IPS-15b (cell line): ENCODE measurements around the gene PRICKLE4.

Experiments
- H3K27me3 ChIP-seq: one replicate; pipeline ENCODE4 v1.6.1; 2013; ENCODE audit warnings: low read length; ENCODE audit not compliant: control insufficient read depth, insufficient read depth
- H3K36me3 ChIP-seq: one replicate; pipeline ENCODE4 v1.6.1; 2013; ENCODE audit warnings: low read length; ENCODE audit not compliant: control insufficient read depth, insufficient read depth
- H3K4me1 ChIP-seq: one replicate; pipeline ENCODE4 v1.6.1; 2013; ENCODE audit warnings: mild to moderate bottlenecking, low read length; ENCODE audit not compliant: control insufficient read depth, insufficient read depth
- H3K4me3 ChIP-seq: one replicate; pipeline ENCODE4 v1.5.1; 2013; ENCODE audit warnings: low read depth, low read length
- H3K9ac ChIP-seq: one replicate; pipeline ENCODE4 v1.6.1; 2013; ENCODE audit warnings: low read depth, mild to moderate bottlenecking, low read length
- H3K9me3 ChIP-seq: one replicate; pipeline ENCODE4 v1.6.1; 2013; ENCODE audit warnings: mild to moderate bottlenecking, low read length; ENCODE audit not compliant: control insufficient read depth, insufficient read depth

PRICKLE4 gene

DNA sequence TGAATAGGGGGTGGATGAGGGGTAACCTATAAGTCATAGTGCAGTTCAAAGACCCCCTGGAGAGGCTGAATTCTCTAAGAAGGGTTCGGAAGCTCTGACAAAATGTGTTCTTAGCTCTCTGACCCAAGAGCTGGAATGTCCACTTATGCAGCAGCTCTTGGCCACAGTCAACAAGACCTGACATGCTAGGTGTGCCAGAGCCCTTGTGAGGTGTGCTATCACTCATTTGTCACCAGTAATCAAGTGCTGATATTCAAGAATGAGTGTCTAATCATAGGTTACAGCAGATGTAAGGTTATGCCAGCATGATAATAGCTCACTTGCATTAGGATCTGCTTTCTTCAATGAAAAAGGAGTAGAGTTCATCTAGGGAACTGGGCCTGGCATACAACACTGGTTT lies 35.0 kb downstream of the PRICKLE4 start:
- Histone ChIP-seq H3K27me3 (no peaks in the 10 kb centered on the region), H3K9me3 (no peaks in the 10 kb centered on the region), H3K4me3 (no peak overlapping the region), H3K9ac (no peak overlapping the region), H3K36me3 (no peaks in the 10 kb centered on the region), H3K4me1 (no peaks in the 10 kb centered on the region)

DNA sequence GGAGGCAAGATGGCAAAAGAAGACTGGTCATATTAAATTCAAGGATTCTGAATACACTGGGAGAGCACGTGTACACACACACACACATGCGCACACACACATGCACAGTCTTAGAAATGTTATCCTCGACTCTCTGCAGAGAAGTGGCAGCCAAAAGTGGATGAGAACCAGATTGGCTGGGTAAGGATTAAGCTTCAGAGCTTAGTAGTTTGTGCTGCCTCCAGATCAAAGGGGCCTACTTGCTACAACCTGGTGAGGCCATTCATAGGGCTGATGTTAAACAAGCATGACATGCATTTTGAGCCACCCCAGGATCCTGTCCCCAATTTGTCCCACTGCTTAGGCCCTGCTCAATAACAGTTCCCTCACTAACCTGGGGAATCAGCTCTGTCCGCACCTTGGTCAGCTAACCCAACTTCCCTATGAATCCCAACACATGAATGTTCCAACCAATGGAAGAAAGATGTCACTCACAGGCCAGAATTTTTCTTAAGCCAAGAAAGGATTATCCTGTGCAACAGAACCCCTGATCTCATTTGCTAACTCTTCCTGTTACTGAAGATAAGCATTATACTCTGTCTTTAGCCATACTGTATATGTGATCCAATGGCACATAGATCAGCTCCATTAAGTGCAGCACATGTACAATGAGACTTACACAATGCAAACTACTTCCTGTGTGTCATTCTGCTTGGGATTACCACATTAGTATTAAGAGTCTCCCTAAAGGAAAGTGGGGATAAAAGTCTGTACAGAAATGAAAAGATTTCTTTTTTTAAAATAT lies 37.9 kb downstream of the PRICKLE4 start:
- Histone ChIP-seq H3K4me3 (no peak overlapping the region), H3K4me1 (no peaks in the 10 kb centered on the region), H3K27me3 (no peaks in the 10 kb centered on the region), H3K36me3 (no peaks in the 10 kb centered on the region), H3K9me3 (no peaks in the 10 kb centered on the region), H3K9ac (no peak overlapping the region)

GRCh38 chr6:41821266-41821665 lies 40.7 kb downstream of the PRICKLE4 start:
- no peaks in the 10 kb centered on the region for H3K4me1 ChIP-seq
- H3K9me3 ChIP-seq: no peaks in the 10 kb centered on the region
- no peaks in the 10 kb centered on the region for H3K36me3 ChIP-seq
- H3K4me3 ChIP-seq: no peak overlapping the region
- no peaks in the 10 kb centered on the region for H3K27me3 ChIP-seq
- H3K9ac ChIP-seq: no peak overlapping the region

DNA sequence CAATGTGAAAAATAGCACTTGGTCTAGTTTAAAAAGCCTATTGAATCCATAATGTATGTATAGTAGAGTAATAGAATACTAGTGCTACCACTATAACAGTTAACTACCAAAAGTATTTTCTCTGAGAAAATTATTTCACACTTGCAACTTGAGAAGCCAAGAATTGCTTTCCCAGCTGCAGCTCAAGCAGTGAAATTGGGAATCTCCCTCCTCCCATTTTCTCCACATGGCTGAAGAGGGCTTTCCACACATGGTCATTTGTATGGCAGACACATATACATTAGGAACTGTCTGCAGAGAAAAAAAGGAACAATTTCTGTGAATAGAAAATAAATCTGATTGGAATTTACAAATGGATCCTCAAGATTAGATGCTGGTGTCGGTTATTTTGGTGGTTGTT lies 41.4 kb downstream of the PRICKLE4 start:
- H3K9me3 ChIP-seq: no peaks in the 10 kb centered on the region
- H3K4me3 ChIP-seq: no peak overlapping the region
- no peaks in the 10 kb centered on the region for H3K36me3 ChIP-seq
- H3K4me1 ChIP-seq: no peaks in the 10 kb centered on the region
- no peaks in the 10 kb centered on the region for H3K27me3 ChIP-seq
- no peak overlapping the region for H3K9ac ChIP-seq

- no peaks in the 10 kb centered on the region for H3K9me3 ChIP-seq
- no peaks in the 10 kb centered on the region for H3K27me3 ChIP-seq
- no peak overlapping the region for H3K4me3 ChIP-seq
- no peak overlapping the region for H3K9ac ChIP-seq
- no peaks in the 10 kb centered on the region for H3K4me1 ChIP-seq
- H3K36me3 ChIP-seq: no peaks in the 10 kb centered on the region
These were observed 42.6 kb downstream of the PRICKLE4 start for GRCh38 chr6:41823178-41823577.

DNA sequence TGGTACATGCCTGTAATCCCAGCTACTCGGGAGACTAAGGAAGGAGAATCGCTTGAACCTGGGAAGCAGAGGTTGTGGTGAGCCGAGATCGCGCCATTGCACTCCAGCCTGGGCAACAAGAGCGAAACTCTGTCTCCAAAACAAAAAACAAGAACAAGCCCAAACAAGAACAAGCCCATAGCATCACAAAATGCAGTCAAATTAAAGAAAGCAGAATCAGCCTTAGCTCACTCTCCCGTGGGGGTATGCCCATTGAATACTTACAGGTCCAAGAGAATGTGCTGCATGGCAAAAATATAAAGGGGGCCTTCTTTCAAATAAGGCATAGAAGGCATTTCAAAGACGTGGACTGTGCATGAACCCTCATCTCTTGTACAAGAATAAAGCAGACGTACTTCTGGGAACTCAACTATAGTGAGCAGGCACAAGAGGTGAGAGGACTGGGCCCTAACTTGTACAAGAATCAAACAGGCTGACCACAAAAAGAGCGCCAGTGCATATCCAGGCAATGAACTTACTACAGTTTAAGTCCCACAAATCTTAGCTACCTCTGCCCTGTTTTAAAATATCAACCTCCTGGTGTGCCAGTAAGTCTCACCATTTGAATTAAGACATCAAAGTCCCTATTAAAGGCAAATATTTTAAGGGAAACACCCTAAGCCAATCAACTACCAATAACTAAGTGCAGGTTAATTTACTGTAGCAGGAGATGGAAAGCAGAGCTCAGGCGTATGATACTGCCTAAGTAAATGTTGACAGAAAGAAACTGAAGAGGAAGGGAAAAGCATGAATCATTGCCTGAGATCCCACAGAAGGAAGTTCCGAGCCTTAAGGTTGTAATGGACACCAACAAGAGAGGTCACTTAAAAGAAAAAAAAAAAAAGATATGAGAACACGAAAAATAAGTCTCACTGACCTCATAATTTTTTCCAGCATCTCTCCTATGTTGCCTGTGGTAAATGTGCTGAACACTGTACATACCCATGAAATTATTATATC lies 44.3 kb downstream of the PRICKLE4 start:
- no peaks in the 10 kb centered on the region for H3K9me3 ChIP-seq
- H3K36me3 ChIP-seq: no peaks in the 10 kb centered on the region
- no peak overlapping the region for H3K9ac ChIP-seq
- no peak overlapping the region for H3K4me3 ChIP-seq
- no peaks in the 10 kb centered on the region for H3K27me3 ChIP-seq
- no peaks in the 10 kb centered on the region for H3K4me1 ChIP-seq

- Histone ChIP-seq H3K36me3 (no peaks in the 10 kb centered on the region), H3K4me1 (no peaks in the 10 kb centered on the region)
These were observed 45.9 kb downstream of the PRICKLE4 start for GRCh38 chr6:41826343-41827022.

GRCh38 chr6:41832263-41832662 lies 51.7 kb downstream of the PRICKLE4 start:
- Histone ChIP-seq H3K27me3 (no peaks in the 10 kb centered on the region), H3K9me3 (no peaks in the 10 kb centered on the region), H3K36me3 (no peaks in the 10 kb centered on the region), H3K4me3 (no peak overlapping the region), H3K4me1 (no peaks in the 10 kb centered on the region), H3K9ac (no peak overlapping the region)

More at GRCh38 chr6:41826343-41827022, 45.9 kb downstream of the PRICKLE4 start:
- H3K27me3 ChIP-seq: no peaks in the 10 kb centered on the region
- no peaks in the 10 kb centered on the region for H3K9me3 ChIP-seq
- H3K4me3 ChIP-seq: no peak overlapping the region
- no peak overlapping the region for H3K9ac ChIP-seq

- no peaks in the 10 kb centered on the region for H3K9me3 ChIP-seq
- no peak overlapping the region for H3K4me3 ChIP-seq
- H3K4me1 ChIP-seq: no peaks in the 10 kb centered on the region
- H3K9ac ChIP-seq: no peak overlapping the region
- H3K27me3 ChIP-seq: no peaks in the 10 kb centered on the region
- no peaks in the 10 kb centered on the region for H3K36me3 ChIP-seq
These were observed 55.6 kb downstream of the PRICKLE4 start for GRCh38 chr6:41836022-41836659.

DNA sequence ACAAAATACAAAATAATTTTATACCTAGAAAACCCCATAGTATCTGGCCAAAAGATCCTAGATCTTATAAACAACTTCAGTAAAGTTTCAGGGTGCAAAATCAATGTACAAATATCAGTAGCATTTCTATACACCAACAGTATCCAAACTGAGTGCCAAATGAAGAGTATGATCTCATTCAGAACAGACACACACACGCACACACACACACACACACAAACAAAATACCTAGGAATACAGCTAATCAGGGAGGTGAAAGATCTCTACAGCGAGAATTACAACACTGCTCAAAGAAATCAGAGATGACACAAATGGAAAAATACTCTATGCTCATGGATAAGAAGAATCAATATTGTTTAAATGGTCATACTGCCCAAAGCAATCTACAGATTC lies 56.1 kb downstream of the PRICKLE4 start:
- Histone ChIP-seq H3K9ac (no peak overlapping the region), H3K4me1 (no peaks in the 10 kb centered on the region), H3K36me3 (no peaks in the 10 kb centered on the region), H3K9me3 (no peaks in the 10 kb centered on the region), H3K27me3 (no peaks in the 10 kb centered on the region), H3K4me3 (no peak overlapping the region)
